Esophagus muscularis mucosa (tissue), 4 donors: ENCODE measurements around the gene PCED1B. TPM values are rescaled to one million over a fixed set of nuclear protein-coding genes. Genes with fewer than 3 reads are reported as not detected.

ENCODE experiments used
- DNase-seq: peaks from one replicate; pipeline ENCODE4 v3.0.0-alpha.2; 2017; ENCODE audit errors: extremely low spot score
- H3K27ac ChIP-seq, 4 donors: fragments of 200-600 bp; sonication (generic); replicated peaks in 1 of 4; 1 replicate in 3 of 4; 2 replicates in 1 of 4; pipeline ENCODE4 v1.5.1; 2016 to 2019; ENCODE audit warnings: mild to moderate bottlenecking in 1 of 4
- H3K27me3 ChIP-seq, 4 donors: fragments of 200-600 bp; sonication (generic); one replicate each; pipeline versions ENCODE4 v1.5.1 to v1.6.0; 2016 to 2019
- H3K36me3 ChIP-seq, 4 donors: fragments of 200-600 bp; sonication (generic); one replicate each; pipeline ENCODE4 v1.5.1; 2016 to 2019
- H3K4me1 ChIP-seq, 4 donors: fragments of 200-600 bp; sonication (generic); one replicate each; pipeline ENCODE4 v1.5.1; 2016 to 2019
- H3K4me3 ChIP-seq, 4 donors: fragments of 200-600 bp; sonication (generic); 1 replicate in 2 of 4; 2 replicates in 2 of 4; pipeline ENCODE4 v1.5.1; 2016 to 2019; ENCODE audit warnings: mild to moderate bottlenecking in 4 of 4, moderate library complexity in 1 of 4
- H3K9me3 ChIP-seq, 4 donors: fragments of 200-600 bp; sonication (generic); 1 replicate in 3 of 4; 2 replicates in 1 of 4; pipeline ENCODE4 v1.5.1; 2016 to 2019
- EP300 ChIP-seq: sonication (generic); formaldehyde crosslinking; IDR thresholded peaks from one replicate; pipeline ENCODE4 v1.6.1; 2017; ENCODE audit warnings: antibody characterized with exemption
- POLR2A ChIP-seq: fragments of 450-650 bp; IDR thresholded peaks from one replicate; pipeline ENCODE4 v1.6.1; 2017; ENCODE audit warnings: antibody characterized with exemption, moderate library complexity, mild to moderate bottlenecking, low read depth
- POLR2AphosphoS5 ChIP-seq, 2 donors: sonication (generic); formaldehyde crosslinking; IDR thresholded peaks; one replicate each; pipeline ENCODE4 v1.6.1; 2017; ENCODE audit warnings: antibody characterized with exemption in 2 of 2
- WGBS: methylation state at CpG from one replicate; pipeline ENCODE4 v1.1.5; 2018; 5-methylcytosine and 5-hydroxymethylcytosine counted together
- intact Hi-C: fragments of 100-400 bp; cut with DNase I; formaldehyde crosslinking; loops from one replicate; pipeline ENCODE4 v1.15.1; 2023
- total RNA-seq, 4 donors: library from RNA; depleted of rRNA; stranded (reverse); fragments of >200 nt; gene quantifications; one replicate each; pipeline versions ENCODE4 v1.1.0 to v1.2.1, GENCODE V29; 2016
- TF ChIP-seq, protein P1 (sequence below), 3 experiments: fragments of 200-600 bp in 2 of 3; fragments of 450-650 bp in 1 of 3; sonication (generic) in 2 of 3; IDR thresholded peaks; one replicate each; pipeline ENCODE4 v1.5.1; 2017 to 2019; ENCODE audit warnings: antibody characterized with exemption in 3 of 3, mild to moderate bottlenecking in 2 of 3, moderate library complexity in 1 of 3

Gene PCED1B
- total RNA-seq, 4 donors from 2014 or later = 0.92 to 2.1 (median 1.1) TPM

DNA sequence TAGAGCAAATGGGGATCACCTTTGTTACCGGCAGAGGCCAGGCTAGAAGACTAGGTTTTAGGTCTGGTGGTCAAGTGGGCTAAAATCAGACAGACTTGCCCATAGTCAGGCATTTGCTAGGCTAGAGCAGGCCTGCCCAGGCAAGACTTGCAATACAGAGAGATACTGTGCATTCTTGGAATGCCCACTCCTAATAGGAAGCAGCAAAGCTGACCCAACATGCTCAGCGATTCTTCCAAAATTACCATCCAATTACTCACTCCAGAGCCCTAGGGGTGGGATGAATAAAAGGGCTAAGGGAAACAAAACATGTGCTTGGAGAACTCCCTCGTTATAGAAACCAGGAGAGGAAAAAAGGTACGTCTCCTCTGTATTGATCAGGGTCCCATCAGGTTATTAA is 188.2 kb downstream of the PCED1B start:
- Histone ChIP-seq H3K27me3 (no peaks in the 10 kb centered on the region), H3K4me1 (peaks cover 0 to 2% (median 0%) of the 10 kb centered on the region in 4 donors), H3K9me3 (no peaks in the 10 kb centered on the region), H3K36me3 (no peaks in the 10 kb centered on the region), H3K27ac (no peak overlapping the region), H3K4me3 (no peak overlapping the region)
- TF ChIP-seq POLR2A (no peak), POLR2AphosphoS5 (IDR thresholded peaks at IDR 0.05) (no peak), EP300 (no peak)
- TF ChIP-seq, protein P1, sequence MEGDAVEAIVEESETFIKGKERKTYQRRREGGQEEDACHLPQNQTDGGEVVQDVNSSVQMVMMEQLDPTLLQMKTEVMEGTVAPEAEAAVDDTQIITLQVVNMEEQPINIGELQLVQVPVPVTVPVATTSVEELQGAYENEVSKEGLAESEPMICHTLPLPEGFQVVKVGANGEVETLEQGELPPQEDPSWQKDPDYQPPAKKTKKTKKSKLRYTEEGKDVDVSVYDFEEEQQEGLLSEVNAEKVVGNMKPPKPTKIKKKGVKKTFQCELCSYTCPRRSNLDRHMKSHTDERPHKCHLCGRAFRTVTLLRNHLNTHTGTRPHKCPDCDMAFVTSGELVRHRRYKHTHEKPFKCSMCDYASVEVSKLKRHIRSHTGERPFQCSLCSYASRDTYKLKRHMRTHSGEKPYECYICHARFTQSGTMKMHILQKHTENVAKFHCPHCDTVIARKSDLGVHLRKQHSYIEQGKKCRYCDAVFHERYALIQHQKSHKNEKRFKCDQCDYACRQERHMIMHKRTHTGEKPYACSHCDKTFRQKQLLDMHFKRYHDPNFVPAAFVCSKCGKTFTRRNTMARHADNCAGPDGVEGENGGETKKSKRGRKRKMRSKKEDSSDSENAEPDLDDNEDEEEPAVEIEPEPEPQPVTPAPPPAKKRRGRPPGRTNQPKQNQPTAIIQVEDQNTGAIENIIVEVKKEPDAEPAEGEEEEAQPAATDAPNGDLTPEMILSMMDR (IDR thresholded peaks at IDR 0.05) = no peak
- 87% methylated on average over 4 of the region's 4 CpGs for WGBS
- DNase-seq = peak; percentile 42
- intact Hi-C loops = no loop called here

- Histone ChIP-seq H3K27me3 (no peaks in the 10 kb centered on the region), H3K4me3 (no peak overlapping the region), H3K4me1 (peaks cover 0 to 12% (median 8%) of the 10 kb centered on the region in 4 donors), H3K9me3 (no peaks in the 10 kb centered on the region), H3K36me3 (no peaks in the 10 kb centered on the region), H3K27ac (no peak overlapping the region)
- no peak for TF ChIP-seq EP300
- no peak for TF ChIP-seq POLR2A
- TF ChIP-seq, protein P1 (IDR thresholded peaks at IDR 0.05) = no peak
- WGBS = 83% methylated on average over 13 of the region's 13 CpGs
- intact Hi-C loops = no loop called here
- peak; percentile 64 for DNase-seq
Observed at GRCh38 chr12:47268501-47269454, 189.4 kb downstream of the PCED1B start.

DNA sequence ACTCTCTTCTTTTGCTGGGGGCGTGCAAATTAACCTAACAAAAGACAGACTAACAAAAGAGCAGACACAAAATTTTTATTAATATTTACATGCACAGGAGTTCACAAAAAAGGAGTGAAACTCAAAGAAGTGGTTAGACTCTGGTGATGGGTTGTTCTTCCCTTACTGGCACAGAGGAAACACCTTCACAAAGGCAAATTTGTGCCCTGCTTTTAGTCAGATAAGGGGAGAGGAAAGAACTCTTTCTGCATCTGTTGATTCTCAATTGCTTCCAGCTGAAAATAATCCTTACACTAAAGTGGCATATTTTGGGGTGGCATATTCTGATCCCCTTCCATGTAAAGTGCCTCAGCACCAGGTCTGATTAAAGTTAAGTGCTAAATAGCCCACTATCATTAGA is 190.5 kb downstream of the PCED1B start:
- 90% methylated on average over 1 of the region's 1 CpG for WGBS
- Histone ChIP-seq H3K9me3 (no peaks in the 10 kb centered on the region), H3K4me3 (no peak overlapping the region), H3K27me3 (no peaks in the 10 kb centered on the region), H3K4me1 (peaks cover 0 to 12% (median 8%) of the 10 kb centered on the region in 4 donors), H3K27ac (no peak overlapping the region), H3K36me3 (no peaks in the 10 kb centered on the region)
- TF ChIP-seq, protein P1 (IDR thresholded peaks at IDR 0.05) = no peak
- TF ChIP-seq POLR2A (no peak), POLR2AphosphoS5 (IDR thresholded peaks at IDR 0.05) (no peak), EP300 (no peak)
- peak; percentile 19 for DNase-seq
- intact Hi-C loops = no loop called here

- TF ChIP-seq POLR2AphosphoS5 (IDR thresholded peaks at IDR 0.05) (no peak), EP300 (no peak)
- TF ChIP-seq, protein P1 (IDR thresholded peaks at IDR 0.05) = no peak
- no peaks in the 10 kb centered on the region for H3K36me3 ChIP-seq
- peaks cover 0 to 13% (median 8%) of the 10 kb centered on the region in 4 donors for H3K4me1 ChIP-seq
- DNase-seq = peak; percentile 75
- H3K9me3 ChIP-seq = no peaks in the 10 kb centered on the region
- H3K4me3 ChIP-seq = no peak overlapping the region
- WGBS = 66% methylated on average over 4 of the region's 4 CpGs
- intact Hi-C loops = no loop called here
- H3K27me3 ChIP-seq = no peaks in the 10 kb centered on the region
- no peak overlapping the region for H3K27ac ChIP-seq
Observed at GRCh38 chr12:47270782-47271664, 191.6 kb downstream of the PCED1B start.
